GM18499 (cell line): ENCODE data around the gene LRCOL1.

Experiments
- ATAC-seq: cut with Tn5 transposase; IDR thresholded peaks from one replicate; pipeline ENCODE4 v1.9.1; 2021; ENCODE audit warnings: moderate number of reproducible peaks; ENCODE audit not compliant: insufficient read depth, unreplicated experiment

The LRCOL1 gene

DNA sequence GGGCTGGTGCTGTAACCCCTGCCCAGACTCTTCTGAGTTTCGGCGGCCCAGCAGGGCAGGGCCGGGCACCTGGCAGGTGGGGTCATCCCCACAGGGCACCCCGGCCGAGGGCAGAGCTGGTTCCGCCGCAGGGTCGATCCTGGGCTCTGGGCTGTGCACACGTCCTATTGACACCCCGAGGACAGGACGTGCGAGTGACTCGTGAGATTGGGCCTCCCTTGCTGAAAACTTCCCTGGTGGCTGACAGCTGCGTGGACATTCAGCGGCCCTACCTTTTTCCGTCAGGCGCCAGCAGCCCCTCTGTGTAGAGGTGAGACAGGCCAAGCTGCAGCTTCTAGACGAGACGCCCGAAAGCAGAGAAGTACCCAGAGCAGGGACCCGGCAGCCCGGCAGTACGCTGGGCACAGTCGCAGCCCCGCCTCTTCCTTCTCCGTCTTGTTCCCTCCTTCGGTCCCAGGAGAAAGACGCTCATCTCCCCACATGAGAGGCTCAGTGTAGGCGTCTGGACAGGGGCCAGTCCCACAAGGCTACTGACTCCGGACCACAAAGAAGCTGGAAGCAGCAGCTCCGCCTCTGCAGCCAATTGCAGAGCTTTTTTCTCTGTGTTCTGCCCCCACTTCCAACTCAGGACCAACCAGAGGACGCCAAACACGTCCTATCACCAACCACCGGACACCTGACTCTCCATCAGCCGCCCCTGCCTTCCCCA lies at the start of gene LRCOL1:
Gene LRCOL1, minus strand, starts transcription at position 532 of the 709 bp plus-strand sequence. CDS start 4,331 bp downstream, outside the sequence.
- no peak for ATAC-seq

DNA sequence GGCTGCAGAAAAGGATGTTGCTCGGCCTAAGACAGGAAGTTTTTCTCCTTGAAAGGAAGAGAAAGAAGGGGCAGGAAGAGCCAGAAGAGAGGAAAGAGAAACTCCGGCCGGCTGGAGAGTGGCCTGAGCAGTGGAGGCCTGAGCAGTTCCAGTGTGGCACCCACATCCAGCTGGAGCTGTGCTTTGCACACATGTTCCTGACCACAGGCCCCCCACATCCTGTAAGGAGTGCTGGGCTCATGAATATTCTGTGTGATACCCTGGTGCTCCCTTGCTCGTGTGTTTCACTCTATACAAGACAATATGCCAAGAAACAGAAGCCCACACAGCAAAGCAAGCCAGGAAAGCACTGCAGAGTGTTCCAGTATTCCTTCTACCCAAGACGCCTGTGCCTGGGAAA lies 49.7 kb upstream of the LRCOL1 start:
- ATAC-seq, result no peak

DNA sequence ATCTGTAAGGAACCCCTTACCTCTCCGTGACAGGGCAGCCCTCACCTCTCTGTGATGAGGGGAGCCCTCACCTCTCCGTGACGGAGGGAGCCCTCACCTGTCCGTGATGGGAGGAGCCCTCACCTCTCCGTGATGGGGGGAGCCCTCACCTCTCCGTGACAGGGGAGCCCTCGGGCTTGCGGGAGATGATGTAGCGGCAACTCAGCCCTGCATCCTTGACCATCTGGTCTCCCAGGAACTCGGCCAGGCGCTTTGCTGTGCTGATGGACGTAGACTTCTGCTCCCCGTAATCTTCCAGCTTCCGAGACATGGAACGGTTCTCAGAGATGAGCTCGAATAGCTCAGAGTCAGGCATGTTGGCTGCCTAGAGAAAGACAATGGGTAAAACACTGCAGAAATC lies 48.8 kb upstream of the LRCOL1 start:
- ATAC-seq, result no peak

DNA sequence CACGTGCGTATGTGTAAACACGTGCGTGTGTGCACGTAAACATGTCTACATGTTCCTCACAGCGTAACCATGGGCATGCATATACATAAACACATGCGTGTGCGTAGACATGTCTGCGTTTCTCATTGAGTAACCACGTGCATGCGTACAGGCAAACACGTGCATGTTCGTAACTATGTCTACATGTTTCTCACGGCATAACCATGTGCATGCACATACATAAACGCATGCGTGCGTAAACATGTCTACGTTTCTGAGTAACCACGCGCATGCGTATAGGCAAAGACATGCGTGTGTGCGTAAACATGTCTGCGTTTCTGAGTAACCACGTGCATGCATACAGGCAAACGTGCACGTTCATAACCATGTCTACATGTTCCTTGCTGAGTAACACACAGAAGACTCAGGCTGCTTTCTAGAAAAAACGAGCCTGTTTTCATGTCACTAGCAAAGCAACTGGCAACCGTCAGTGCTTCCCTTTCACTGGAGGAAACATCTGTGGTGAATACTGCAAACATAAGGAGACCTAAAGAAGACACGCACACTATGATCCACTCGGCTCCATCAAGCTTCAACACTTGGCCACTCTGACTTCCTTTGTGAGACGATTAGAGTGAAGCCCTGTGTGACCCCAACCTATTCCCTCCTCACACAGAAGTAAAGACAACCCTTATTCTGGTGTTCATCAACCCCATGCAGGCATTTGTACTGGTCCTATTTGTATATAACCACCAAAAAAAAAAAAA lies 47.9 kb upstream of the LRCOL1 start:
- ATAC-seq, result no peak

DNA sequence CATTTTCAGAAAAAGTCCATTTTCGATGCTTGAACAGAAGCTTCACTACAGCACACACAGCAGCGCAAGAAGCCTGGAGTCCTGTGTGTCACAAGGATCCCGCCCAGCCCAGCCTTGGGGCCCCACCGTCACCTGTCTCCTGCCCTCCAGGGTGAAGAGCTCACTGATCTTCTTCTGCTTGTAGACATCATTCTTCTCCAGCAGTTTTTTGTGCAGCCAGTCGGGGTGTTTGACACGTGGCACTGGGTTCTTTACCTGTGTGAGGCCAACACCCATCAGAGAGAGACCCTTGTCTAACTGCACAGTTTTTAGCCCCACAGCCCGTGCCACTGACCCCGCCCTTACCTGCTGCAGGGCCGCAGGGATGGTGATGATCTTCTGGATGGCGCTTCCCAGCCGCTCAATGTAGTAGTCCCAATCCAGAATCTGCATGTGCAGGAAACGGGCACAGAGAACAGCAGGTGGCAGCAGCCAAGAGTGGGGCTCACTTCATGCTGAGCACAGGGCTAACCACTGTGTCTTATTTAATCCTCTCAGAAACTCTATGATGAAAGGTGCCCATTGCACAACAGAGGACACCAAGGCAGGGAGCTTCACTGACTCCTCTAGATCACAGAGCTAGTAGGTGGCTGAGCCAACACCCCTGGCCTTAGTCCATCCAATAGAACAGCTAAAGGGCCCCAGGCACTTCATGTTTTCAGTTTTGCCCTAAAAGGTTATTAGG lies 46.8 kb upstream of the LRCOL1 start:
- no peak for ATAC-seq

DNA sequence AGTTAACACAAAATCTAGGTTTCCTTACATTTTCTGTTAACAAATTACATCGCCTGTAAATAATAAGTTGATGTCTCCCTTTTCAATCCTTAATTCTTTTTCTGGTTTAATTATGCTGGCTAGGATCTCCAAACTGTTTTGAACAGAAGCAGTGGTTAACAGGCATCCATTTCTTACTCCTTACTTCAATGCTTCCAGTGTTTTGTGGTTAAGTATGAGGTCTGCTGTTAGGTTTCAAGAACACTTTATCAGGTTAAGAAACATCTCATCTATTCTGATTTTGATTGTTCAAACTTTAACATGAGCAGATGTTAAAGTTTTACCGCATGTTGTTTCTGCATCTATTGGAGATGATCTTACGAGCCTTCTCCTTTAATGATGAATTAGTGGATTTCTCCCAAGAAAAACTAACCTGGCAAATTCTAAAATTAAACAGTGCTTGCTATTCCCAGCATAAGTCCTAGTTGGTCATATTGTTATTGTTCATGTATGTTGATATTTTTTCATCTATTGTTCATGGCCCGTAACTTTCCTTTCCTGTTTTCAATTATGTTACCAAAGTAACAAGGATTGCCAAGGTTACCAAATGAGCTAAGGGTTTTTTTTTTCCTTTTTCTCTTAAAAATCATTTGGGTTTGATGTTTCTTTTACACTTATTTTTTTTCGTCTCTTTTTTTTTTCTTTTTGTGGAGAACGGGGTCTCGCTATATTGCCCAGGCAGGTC lies 43.3 kb upstream of the LRCOL1 start:
- no peak for ATAC-seq

DNA sequence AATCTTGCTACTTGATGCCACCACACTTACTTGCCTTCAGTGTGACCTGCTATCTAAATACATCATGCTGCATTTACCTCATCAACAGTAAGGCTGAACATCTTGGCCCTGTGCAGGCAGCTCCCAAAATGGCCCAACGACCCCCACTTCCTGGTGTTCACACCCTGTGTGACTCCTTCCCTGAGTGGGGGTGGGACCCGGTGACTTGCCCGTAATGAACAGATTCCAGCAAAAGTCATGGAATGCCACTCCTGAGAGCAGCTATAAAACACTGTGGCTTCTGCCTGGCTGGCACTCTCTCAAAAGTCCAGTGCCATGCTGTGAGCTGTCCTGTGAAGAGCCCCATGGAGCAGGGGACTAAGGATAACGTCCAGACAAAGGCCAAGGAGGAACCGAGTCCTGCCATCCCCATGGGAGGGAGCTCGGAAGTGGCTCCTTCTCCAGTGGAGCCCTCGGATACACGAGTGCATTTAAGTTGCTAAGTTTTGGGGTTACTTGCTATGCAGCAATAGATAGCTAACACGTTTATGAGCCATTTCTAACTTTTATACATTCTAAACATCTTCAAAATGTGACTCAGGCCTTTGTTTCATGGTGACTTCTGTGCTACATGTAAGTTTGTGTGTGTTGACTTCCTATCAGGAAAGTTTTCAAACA lies 41.2 kb upstream of the LRCOL1 start:
- ATAC-seq, result no peak

DNA sequence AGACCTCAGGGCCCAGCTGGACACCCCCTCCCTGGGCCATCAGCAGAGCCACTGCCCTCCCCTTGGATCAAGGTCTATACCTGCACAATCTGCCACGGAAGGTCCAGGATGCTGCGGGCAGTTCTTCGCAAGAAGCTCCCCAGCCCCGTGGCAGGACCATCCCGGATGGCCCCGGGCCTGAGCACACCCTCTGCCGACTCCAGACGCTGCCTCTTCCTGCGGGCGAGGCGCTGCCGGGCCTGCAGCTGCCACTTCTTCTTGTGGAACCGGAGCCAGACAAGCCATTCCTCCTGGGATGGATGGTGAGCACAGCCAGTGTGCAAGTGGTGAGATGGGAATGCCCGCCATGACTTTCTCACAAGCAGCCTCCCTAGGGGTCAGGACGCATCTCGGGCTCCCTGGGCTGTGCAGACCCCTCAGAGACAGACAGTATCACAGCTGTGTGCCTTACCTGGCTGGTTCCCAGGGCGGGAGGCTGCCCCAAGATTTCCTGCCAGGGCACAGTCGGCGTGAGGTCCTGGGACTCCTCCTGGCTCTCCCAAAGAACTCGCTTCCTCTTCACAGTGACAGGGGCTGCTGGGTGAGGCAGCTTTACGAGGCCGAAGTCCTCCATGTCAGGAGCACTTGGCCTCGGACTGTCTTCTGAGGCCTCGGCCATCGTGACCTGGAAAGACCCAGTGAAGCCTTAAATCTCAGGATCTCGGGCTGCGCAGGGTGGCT lies 39.0 kb upstream of the LRCOL1 start:
- no peak for ATAC-seq

DNA sequence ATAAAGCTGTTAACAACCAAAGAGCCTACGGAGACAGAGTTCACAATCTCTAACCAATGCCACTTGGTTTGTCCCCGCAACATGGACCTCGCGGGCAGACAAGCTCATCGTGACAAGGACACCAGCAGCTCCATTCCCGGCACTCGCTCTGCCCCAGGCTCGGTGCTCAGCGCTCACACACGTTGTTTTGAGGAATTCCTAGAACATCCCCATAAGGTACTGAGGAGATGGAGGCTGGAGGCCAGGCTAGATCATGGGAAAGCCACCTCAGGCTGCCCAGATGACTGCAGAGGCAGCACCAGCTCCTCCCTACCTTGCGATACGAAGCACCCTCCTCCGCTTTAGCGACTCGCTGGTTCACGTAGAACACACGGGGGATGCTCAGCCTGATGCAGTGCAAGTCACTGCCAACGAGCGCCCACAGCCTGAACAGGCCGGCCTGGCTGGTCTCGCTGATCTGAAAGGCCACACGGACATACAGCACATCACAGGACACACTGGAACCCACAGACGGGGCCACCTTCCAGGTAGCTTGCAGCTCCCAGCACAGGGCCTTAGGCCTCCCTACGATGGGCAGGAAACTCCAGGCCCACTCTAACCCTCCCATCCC lies 38.3 kb upstream of the LRCOL1 start:
- no peak for ATAC-seq

DNA sequence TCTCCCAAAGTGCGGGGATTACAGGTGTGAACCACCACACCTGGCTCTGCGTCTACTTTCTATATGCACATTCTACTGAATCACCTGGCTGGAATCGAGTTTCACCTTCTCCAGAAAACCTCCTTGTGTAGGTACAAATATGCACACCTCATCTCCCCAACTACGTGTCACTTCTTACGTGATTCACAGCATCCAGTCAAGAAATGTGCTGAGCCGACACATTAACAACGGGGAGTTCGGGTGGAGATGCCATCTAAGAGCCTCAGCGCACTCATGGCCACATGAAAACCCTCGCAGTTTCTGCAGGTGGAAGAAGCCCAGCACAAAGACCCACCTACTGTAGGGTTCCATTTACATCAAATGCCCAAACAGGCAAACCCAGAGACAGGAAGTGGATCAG lies 37.5 kb upstream of the LRCOL1 start:
- no peak for ATAC-seq

DNA sequence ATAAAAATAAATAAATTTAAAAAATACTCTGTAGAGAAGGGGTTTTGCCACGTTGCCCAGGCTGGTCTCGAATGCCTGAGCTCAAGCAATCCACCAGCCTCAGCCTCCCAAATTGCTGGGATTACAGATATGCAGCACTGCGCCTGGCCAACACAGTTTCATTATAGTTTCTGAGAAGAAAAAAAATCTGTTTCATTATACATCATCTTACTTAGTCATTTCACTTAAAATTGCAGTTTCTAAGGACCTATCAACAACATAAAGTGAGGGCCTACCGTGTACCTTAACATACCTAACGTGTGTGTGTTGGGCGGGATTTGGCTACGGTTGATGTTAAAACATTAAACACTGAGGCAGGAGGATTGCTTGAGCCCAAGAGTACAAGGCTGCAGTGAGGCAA lies 36.5 kb upstream of the LRCOL1 start:
- ATAC-seq, result no peak

DNA sequence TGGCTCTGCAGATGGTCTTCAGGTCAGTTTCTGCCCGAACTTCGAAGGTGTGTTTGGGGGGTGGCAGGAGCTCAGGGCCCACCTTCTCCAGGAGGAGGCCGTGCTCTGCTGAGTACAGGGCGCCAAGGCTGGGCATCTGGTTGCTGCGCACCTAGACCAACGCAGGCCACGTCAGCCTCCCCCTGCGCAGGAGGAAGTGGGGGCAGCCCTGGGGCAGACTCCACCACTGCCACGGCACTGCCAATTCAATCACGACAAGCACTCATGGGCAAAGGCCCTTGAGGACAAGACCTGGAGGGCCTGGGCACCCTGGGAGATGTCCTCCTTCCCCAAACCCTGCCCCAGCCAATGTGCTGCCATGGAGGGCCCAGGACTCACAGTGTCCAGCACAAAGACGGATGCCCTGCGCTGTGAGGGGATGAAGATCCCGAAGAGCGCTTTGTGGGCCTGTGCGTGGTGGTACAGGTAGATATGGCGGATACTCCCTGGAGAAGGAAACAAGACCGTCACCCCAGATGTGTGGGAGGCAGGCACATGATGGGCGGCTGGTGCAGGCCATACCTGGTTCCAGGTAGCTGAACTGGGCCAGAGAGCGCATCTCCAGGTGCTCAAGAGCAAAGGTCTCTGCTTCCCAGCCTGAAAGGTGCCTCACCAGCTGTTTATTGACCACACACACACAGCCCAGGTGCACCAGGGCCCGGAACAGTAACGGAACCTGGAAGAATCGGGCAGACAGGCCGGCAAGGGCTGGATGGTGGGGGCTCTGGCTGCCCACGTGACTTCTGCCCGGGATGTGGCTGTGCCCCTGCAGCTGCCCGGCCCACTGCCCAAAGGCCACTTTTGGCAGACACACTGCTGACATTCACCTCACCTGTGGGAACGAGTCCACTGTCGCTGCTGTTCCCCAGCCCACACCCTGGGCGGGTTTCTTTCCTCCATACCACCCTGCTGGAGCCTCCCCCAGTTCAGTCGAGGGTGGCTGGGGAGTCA lies 32.8 kb upstream of the LRCOL1 start:
- no peak for ATAC-seq

DNA sequence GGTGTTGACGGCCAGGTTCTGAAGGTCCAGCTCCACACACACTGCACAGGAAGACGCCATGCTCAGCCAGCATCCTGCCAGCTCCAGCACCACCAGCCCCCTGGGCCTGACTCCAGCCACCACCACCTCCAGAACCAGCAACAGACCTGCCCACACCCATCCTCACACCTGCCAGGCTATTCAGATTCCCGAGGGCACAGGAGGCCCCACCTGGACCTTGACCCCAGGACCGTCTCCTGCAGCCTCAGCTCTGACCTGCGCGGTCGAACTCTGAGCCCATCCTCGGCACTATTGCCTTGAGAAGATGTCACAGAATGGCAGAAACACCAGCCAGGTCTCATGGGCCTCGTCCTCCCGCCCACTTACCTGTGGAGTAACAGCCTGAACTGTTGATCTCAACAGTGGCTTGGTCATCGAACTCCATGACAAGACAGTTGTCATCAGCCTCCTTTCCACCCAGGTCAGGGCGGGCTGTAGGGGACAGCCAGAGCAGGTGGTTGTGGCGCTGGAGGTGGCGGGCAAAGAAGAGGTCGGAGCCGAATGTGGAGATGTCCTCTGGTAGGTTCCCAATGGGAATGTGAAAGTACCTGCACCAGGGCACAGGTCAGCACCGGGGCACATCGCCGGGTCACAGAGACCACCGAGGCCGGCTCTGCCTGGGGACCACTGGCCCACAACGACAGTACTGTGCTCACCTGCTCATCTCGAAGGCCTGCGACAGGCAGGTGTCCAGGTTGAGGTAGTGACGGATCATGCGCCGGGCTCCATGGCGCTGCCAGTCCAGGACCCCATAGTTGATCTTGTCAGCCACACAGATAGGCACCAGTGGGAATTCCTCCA lies 31.6 kb upstream of the LRCOL1 start:
- no peak for ATAC-seq

DNA sequence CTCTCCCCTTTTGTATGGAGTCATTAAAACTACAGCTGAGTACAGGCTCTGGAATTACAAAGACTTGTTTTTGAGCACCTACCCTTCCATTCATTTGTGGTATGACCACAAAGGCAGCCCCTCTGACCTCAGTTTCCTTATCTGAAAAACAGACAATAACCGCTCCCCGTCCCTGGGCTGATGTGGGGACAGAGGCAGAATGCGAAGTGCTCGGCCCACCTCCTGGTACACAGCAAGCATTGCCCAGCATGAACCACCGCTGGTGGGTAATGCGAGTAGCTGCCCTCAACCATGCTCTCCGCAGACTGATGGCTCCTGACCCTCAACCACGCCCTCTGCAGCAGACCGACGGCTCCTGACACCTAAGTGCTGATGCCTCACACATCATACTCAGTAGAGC lies 30.6 kb upstream of the LRCOL1 start:
- no peak for ATAC-seq

DNA sequence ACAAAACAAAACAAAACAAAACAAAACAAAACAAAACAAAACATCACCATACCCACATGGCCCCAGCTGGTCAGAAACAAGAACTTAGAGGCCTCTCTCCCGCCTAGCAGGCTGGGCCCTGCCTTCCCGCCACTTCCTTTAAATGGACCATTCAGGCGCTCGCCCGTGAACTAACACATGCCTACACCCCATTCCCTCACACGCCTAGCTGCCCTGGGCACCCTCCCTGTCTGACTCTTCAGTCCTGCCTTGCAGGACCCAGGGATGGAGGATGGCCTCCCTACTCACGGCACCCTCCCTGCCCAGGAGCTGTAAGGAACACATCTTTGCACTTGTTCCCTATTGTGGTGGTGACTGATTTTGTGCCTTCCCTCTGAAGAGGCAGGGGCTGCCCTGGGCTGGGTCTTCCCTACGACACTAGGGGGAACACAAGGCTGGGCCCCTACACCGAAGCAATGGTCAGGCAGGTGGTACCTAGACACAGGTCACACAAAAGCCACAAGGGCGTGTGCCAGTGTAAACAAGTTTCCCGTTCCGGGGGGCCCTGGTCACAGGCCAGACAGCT lies 29.7 kb upstream of the LRCOL1 start:
- no peak for ATAC-seq

DNA sequence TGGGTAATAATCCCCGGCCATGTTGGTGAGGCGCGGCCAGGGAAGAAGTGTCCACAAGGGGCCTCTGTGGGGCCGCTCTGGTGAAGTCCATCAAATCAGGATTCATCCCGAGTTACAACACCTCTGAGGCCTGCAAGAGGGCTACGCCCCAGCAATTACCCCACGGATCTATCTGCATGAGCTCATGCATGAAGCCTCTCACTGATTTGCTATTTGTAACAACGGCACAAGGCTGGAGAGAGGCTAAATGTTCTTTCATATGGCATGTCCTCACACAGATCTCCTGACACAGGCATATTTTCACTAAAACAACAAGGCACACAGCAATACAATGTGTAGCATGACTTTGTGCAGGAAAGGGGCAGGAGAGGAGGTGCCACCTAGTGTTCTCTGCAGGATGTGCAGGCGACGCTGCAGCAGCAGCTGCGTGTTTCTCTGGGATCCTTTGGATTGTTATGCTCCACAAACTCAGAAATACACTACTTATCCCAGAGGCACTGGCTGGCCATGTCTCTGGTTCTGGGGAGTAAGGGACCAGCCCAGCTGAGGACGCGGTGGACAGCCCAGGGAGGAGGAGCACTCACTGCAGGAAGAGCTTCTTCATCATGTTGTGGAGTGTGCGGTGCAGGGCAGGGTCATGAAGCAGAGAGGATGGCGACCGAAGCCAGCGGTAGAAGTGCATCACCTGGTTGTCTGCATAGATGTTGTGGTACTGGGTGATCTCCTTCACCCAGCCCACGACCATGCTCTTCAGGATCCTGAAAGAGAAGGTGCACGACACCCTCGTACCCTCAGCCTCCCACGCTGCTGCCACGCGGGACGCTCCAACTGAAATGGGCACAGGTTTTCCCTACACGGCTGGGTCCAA lies 28.4 kb upstream of the LRCOL1 start:
- ATAC-seq, result no peak
